Mesothelial cell of epicardium (in vitro differentiated cells): Measurements from ENCODE around the gene KCTD15. TPM values are rescaled to one million over a fixed set of nuclear protein-coding genes. Genes with fewer than 3 reads are reported as not detected.

Source experiments
- DNase-seq, 2 experiments: peaks; one replicate each; pipeline ENCODE4 v3.0.0; 2021; ENCODE audit warnings: low spot score in 2 of 2; ENCODE audit not compliant: unreplicated experiment in 2 of 2
- H3K27ac Mint-ChIP-seq: 2 replicates; pipeline ENCODE4 v1.8.0; 2021; ENCODE audit warnings: mixed read lengths
- H3K27me3 Mint-ChIP-seq: 2 replicates; pipeline ENCODE4 v1.8.0; 2021; ENCODE audit warnings: low read depth, mixed read lengths
- H3K36me3 Mint-ChIP-seq: 2 replicates; pipeline ENCODE4 v1.8.0; 2021; ENCODE audit warnings: mixed read lengths
- H3K4me1 Mint-ChIP-seq: 2 replicates; pipeline ENCODE4 v1.8.0; 2021; ENCODE audit warnings: mixed read lengths
- H3K4me3 Mint-ChIP-seq: 2 replicates; pipeline ENCODE4 v1.8.0; 2021; ENCODE audit warnings: mild to moderate bottlenecking, moderate library complexity, mixed read lengths
- H3K9me3 Mint-ChIP-seq: 2 replicates; pipeline ENCODE4 v1.8.0; 2021; ENCODE audit warnings: mixed read lengths
- total RNA-seq: library from RNA; stranded (reverse); gene quantifications from 3 replicates; pipeline ENCODE4 v1.2.1, GENCODE V29; 2021
- TF ChIP-seq, protein P1 (sequence below): fragments of 200-600 bp; sonication (generic); IDR thresholded peaks from one replicate; pipeline ENCODE4 v1.5.0; 2021; ENCODE audit warnings: antibody characterized with exemption; ENCODE audit not compliant: unreplicated experiment

The KCTD15 gene
- total RNA-seq, 1 donor from 2014 or later, result 48.1 TPM

DNA sequence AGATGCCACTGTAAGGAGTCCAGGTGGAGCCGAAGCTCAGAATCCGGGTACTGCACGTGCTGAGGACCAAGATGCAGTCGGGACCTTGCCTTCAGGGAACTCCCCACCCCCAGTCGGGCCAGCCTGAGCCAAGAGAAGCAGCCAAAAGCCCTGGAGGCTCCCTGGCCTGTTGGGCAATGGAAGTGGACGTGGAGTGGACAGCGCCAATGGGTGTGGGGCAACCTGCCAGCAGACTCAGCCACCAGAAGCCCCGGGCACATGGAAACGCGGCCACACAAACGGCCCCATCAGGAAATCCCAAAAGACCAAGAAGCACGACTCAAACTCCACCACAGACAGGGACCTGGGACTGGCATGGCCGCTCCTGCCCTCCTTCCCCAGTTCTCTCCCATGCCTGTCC, 30.0 kb upstream of the KCTD15 start:
- H3K9me3 Mint-ChIP-seq, result no peaks in the 10 kb centered on the region
- peaks cover under 1% of the 10 kb centered on the region for H3K36me3 Mint-ChIP-seq
- peaks cover 26% of the 10 kb centered on the region for H3K27me3 Mint-ChIP-seq

GRCh38 chr19:33767898-33768413, 28.7 kb upstream of the KCTD15 start:
- Mint-ChIP-seq H3K4me3 (no peak overlapping the region), H3K36me3 (peaks cover 2% of the 10 kb centered on the region), H3K27me3 (peaks cover 22% of the 10 kb centered on the region), H3K4me1 (no peaks in the 10 kb centered on the region), H3K9me3 (no peaks in the 10 kb centered on the region), H3K27ac (no peak overlapping the region)
- TF ChIP-seq, protein P1, sequence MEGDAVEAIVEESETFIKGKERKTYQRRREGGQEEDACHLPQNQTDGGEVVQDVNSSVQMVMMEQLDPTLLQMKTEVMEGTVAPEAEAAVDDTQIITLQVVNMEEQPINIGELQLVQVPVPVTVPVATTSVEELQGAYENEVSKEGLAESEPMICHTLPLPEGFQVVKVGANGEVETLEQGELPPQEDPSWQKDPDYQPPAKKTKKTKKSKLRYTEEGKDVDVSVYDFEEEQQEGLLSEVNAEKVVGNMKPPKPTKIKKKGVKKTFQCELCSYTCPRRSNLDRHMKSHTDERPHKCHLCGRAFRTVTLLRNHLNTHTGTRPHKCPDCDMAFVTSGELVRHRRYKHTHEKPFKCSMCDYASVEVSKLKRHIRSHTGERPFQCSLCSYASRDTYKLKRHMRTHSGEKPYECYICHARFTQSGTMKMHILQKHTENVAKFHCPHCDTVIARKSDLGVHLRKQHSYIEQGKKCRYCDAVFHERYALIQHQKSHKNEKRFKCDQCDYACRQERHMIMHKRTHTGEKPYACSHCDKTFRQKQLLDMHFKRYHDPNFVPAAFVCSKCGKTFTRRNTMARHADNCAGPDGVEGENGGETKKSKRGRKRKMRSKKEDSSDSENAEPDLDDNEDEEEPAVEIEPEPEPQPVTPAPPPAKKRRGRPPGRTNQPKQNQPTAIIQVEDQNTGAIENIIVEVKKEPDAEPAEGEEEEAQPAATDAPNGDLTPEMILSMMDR, result no peak
- DNase-seq, result peak; percentile 78 to 89

More for the DNA sequence above, 30.0 kb upstream of the KCTD15 start:
- Mint-ChIP-seq H3K4me3 (no peak overlapping the region), H3K4me1 (no peaks in the 10 kb centered on the region), H3K27ac (no peak overlapping the region)
- DNase-seq, result no peak
- TF ChIP-seq, protein P1, result no peak

- Mint-ChIP-seq H3K4me1 (no peaks in the 10 kb centered on the region), H3K27ac (no peak overlapping the region), H3K4me3 (no peak overlapping the region), H3K36me3 (peaks cover 2% of the 10 kb centered on the region), H3K9me3 (no peaks in the 10 kb centered on the region), H3K27me3 (peaks cover 22% of the 10 kb centered on the region)
- TF ChIP-seq, protein P1, result no peak
- no peak for DNase-seq
Measured at GRCh38 chr19:33769208-33769607, 27.5 kb upstream of the KCTD15 start.

DNA sequence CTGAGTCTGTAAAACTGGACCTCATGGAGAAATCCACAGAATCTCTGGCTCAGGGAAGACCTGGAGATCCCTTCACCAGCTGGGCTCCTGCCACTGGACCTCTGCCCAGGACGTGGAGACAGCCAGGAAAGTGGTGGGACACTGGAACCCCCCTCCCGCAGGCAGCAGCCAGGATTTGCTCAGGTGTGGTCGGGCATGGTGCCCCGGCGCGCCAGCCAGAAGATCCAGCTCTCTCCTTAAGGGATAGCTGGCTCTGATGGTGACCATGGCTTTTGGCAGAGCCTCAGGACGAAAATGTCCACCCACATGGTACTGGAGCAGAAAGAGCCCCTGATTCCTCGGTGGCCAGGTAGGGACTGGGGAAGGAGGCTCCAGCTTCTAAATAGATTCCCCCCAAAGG, 26.6 kb upstream of the KCTD15 start:
- no peak for DNase-seq
- Mint-ChIP-seq H3K4me3 (no peak overlapping the region), H3K27me3 (peaks cover 22% of the 10 kb centered on the region), H3K4me1 (no peaks in the 10 kb centered on the region), H3K9me3 (no peaks in the 10 kb centered on the region), H3K27ac (no peak overlapping the region), H3K36me3 (peaks cover 2% of the 10 kb centered on the region)
- TF ChIP-seq, protein P1, result no peak

DNA sequence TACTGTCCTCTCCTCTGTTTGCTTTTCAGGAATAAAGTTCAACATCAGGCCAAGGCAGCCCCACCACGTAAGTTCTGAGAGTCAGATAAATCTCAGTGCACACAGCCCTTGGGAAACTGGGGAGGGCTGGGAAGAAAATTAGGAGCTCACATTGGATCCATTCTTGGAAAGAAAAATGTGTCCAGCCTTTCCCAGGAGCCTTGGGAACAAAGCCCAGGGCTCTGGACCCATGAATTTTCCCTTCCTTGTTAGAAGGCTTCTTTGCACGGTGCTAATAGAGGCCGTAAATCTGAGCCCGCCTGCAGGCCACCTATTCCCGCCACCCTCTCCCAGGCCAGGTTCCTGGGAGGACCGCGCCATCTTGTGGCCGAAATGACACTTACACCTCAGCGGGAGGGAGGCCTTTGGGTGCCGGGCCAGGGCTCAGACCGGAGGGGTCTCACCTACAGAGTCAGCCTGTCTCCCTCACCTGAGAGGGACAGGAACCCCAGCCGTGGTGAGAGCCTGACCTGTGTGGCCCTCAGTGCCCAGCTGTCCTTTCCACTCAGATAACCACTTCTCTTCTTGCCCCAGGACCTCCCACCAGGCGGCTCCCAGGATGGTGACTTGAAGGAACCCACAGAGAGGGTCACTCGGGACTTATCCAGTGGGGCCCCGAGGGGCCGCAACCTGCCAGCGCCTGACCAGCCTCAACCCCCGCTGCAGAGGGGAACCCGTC, 25.1 kb upstream of the KCTD15 start:
- Mint-ChIP-seq H3K36me3 (peaks cover 2% of the 10 kb centered on the region), H3K27me3 (peaks cover 25% of the 10 kb centered on the region)
- DNase-seq, result peak; percentile 73 to 92

More for the DNA sequence above, 25.1 kb upstream of the KCTD15 start:
- TF ChIP-seq, protein P1, result peak; percentile 93
- H3K9me3 Mint-ChIP-seq, result no peaks in the 10 kb centered on the region
- H3K4me3 Mint-ChIP-seq, result no peak overlapping the region
- no peak overlapping the region for H3K27ac Mint-ChIP-seq
- H3K4me1 Mint-ChIP-seq, result no peaks in the 10 kb centered on the region
